Measurements from ENCODE around the gene NEK5.

DNA sequence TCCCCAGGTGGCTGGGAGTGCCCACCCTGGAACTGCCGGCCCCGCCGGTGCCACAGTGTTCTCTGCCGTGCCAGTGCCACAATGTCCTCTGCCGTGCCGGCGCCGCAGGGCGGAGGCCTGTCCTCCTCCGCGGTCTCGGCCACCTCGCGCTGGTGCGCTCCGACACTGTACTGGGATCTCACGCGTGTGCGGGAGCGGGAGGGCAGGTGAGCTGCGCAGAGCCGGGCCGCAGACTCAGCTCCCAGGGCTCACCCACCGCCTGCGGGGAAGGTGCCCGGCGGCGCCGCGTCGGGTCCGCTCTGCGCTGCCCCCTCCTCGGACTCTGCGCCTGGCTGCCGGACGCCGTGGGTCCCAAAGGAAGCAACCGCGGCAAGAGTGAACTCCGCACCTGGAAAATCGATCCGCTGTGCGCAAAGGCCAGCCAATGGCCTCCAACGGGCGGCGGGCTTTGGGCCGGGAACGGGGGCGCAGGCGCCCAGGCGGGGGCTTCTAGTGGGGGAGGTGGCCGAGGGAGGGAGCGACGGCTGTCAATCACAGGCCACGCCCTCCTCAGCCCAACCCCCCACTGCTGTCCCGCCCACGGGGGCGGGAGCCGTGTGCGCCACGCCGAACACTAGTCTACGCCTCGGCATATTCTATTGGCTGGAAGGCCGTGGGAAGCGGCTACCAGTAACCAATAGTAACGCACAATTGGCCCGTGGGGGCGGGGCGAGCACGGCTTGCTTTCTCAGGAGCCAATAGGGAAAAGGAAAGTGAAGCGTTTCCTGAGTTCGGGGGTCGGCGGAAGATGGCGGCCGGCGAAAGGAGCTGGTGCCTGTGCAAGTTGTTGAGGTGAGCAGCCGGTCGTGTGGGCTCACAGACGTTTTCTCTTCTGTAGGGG is 117.0 kb downstream of the NEK5 start, which contains the start of gene ALG11:
- TF ChIP-seq, protein P1, sequence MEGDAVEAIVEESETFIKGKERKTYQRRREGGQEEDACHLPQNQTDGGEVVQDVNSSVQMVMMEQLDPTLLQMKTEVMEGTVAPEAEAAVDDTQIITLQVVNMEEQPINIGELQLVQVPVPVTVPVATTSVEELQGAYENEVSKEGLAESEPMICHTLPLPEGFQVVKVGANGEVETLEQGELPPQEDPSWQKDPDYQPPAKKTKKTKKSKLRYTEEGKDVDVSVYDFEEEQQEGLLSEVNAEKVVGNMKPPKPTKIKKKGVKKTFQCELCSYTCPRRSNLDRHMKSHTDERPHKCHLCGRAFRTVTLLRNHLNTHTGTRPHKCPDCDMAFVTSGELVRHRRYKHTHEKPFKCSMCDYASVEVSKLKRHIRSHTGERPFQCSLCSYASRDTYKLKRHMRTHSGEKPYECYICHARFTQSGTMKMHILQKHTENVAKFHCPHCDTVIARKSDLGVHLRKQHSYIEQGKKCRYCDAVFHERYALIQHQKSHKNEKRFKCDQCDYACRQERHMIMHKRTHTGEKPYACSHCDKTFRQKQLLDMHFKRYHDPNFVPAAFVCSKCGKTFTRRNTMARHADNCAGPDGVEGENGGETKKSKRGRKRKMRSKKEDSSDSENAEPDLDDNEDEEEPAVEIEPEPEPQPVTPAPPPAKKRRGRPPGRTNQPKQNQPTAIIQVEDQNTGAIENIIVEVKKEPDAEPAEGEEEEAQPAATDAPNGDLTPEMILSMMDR (conservative IDR thresholded peaks at IDR 0.05; ENCODE audit: low read depth, low read length): no peak
- TF ChIP-seq EZH2phosphoT487 (IDR thresholded peaks at IDR 0.05; ENCODE audit: borderline replicate concordance, low read length) (no peak), EZH2 (IDR thresholded peaks at IDR 0.05; ENCODE audit: low read length, unreplicated experiment) (no peak)
